ENCODE results near the gene ABCA4.

- TF ChIP-seq TBP (IDR thresholded peaks at IDR 0.05; ENCODE audit: low read depth, low read length) (no peak), EZH2 (IDR thresholded peaks at IDR 0.05; ENCODE audit: low read depth, low read length, severe bottlenecking) (no peak), TCF12 (IDR thresholded peaks at IDR 0.05; ENCODE audit: low read depth, low read length) (no peak), RAD21 (IDR thresholded peaks at IDR 0.05 in 1 of 2, conservative IDR thresholded peaks at IDR 0.05 in 1 of 2; ENCODE audit: low read depth in 2 of 2, low read length in 2 of 2) (peak in 1 of 2 experiments; percentile 28; a peak in 1 of 4 replicates), SP2 (IDR thresholded peaks at IDR 0.05; ENCODE audit: low read length) (no peak), POLR2AphosphoS5 (IDR thresholded peaks at IDR 0.05; ENCODE audit: low read depth, low read length) (no peak), BACH1 (IDR thresholded peaks at IDR 0.05; ENCODE audit: low read length) (no peak)
- TF ChIP-seq, protein P1, sequence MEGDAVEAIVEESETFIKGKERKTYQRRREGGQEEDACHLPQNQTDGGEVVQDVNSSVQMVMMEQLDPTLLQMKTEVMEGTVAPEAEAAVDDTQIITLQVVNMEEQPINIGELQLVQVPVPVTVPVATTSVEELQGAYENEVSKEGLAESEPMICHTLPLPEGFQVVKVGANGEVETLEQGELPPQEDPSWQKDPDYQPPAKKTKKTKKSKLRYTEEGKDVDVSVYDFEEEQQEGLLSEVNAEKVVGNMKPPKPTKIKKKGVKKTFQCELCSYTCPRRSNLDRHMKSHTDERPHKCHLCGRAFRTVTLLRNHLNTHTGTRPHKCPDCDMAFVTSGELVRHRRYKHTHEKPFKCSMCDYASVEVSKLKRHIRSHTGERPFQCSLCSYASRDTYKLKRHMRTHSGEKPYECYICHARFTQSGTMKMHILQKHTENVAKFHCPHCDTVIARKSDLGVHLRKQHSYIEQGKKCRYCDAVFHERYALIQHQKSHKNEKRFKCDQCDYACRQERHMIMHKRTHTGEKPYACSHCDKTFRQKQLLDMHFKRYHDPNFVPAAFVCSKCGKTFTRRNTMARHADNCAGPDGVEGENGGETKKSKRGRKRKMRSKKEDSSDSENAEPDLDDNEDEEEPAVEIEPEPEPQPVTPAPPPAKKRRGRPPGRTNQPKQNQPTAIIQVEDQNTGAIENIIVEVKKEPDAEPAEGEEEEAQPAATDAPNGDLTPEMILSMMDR (IDR thresholded peaks at IDR 0.05; ENCODE audit: control extremely low read depth in 1 of 3, insufficient read depth in 1 of 3, low read depth in 1 of 3, low read length in 3 of 3) = peak in 1 of 3 experiments; percentile 2; a peak in 1 of 4 replicates
- TF ChIP-seq, protein P2, sequence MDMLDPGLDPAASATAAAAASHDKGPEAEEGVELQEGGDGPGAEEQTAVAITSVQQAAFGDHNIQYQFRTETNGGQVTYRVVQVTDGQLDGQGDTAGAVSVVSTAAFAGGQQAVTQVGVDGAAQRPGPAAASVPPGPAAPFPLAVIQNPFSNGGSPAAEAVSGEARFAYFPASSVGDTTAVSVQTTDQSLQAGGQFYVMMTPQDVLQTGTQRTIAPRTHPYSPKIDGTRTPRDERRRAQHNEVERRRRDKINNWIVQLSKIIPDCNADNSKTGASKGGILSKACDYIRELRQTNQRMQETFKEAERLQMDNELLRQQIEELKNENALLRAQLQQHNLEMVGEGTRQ (IDR thresholded peaks at IDR 0.05; ENCODE audit: low read length) = no peak; the same call in 1 of the 2 replicates
Measured at GRCh38 chr1:94125551-94126514, 4.9 kb upstream of the ABCA4 start.
